Immature natural killer cell (primary cell): ENCODE results near the gene DGKG. TPM values are rescaled to one million over a fixed set of nuclear protein-coding genes. Genes with fewer than 3 reads are reported as not detected.

Experiments used
- DNase-seq, 3 donors: peaks; one replicate each; pipeline ENCODE4 v3.0.0; 2022; ENCODE audit warnings: mixed read lengths in 1 of 3
- H3K27ac Mint-ChIP-seq, 6 donors: one replicate each; pipeline ENCODE4 v1.8.0; 2020; ENCODE audit warnings: mixed read lengths in 6 of 6, mild to moderate bottlenecking in 5 of 6, inconsistent platforms in 4 of 6, moderate library complexity in 3 of 6
- H3K27me3 Mint-ChIP-seq, 3 donors: one replicate each; pipeline ENCODE4 v1.8.0; 2020 to 2021; ENCODE audit warnings: low read depth in 3 of 3, mild to moderate bottlenecking in 3 of 3, mixed read lengths in 3 of 3, moderate library complexity in 3 of 3, inconsistent platforms in 1 of 3
- H3K36me3 Mint-ChIP-seq, 3 donors: one replicate each; pipeline ENCODE4 v1.8.0; 2020; ENCODE audit warnings: mixed read lengths in 3 of 3, inconsistent platforms in 2 of 3, mild to moderate bottlenecking in 2 of 3
- H3K4me1 Mint-ChIP-seq, 2 donors: one replicate each; pipeline ENCODE4 v1.8.0; 2020; ENCODE audit warnings: inconsistent platforms in 2 of 2, mild to moderate bottlenecking in 2 of 2, mixed read lengths in 2 of 2, moderate library complexity in 1 of 2
- H3K4me3 Mint-ChIP-seq, 5 donors: one replicate each; pipeline ENCODE4 v1.8.0; 2020; ENCODE audit warnings: mild to moderate bottlenecking in 5 of 5, mixed read lengths in 5 of 5, inconsistent platforms in 3 of 5, moderate library complexity in 3 of 5
- H3K9me3 Mint-ChIP-seq, 6 donors: one replicate each; pipeline ENCODE4 v1.8.0; 2020; ENCODE audit warnings: mild to moderate bottlenecking in 6 of 6, mixed read lengths in 6 of 6, inconsistent platforms in 4 of 6, moderate library complexity in 3 of 6
- polyA plus RNA-seq, 3 donors: library from polyadenylated mRNA; unstranded; fragments of 300-500 nt; fragmentation: Illumina TruSeq; gene quantifications; one replicate each; pipeline ENCODE4 v1.2.3, GENCODE V29; 2021

DGKG gene
- polyA plus RNA-seq, 3 donors from 2014 or later, result 0.07 to 0.86 TPM; not detected in 1

- Mint-ChIP-seq H3K27me3 (peaks cover 9 to 36% (median 17%) of the 10 kb centered on the region in 3 donors), H3K4me3 (no peak overlapping the region), H3K4me1 (peaks cover 0 to 5% of the 10 kb centered on the region in 2 donors), H3K9me3 (no peaks in the 10 kb centered on the region), H3K27ac (no peak overlapping the region), H3K36me3 (no peaks in the 10 kb centered on the region)
- no peak for DNase-seq
Observed at GRCh38 chr3:186099178-186099577, 262.9 kb downstream of the DGKG start.

GRCh38 chr3:186098740-186099139 is 263.3 kb downstream of the DGKG start:
- H3K36me3 Mint-ChIP-seq, result no peaks in the 10 kb centered on the region
- H3K27ac Mint-ChIP-seq, result no peak overlapping the region
- H3K27me3 Mint-ChIP-seq, result peaks cover 9 to 33% (median 21%) of the 10 kb centered on the region in 3 donors
- DNase-seq, result no peak
- peaks cover 0 to 5% of the 10 kb centered on the region in 2 donors for H3K4me1 Mint-ChIP-seq
- no peaks in the 10 kb centered on the region for H3K9me3 Mint-ChIP-seq
- H3K4me3 Mint-ChIP-seq, result no peak overlapping the region

- Mint-ChIP-seq H3K27me3 (peaks cover 9 to 37% (median 24%) of the 10 kb centered on the region in 3 donors), H3K36me3 (no peaks in the 10 kb centered on the region), H3K9me3 (no peaks in the 10 kb centered on the region), H3K4me1 (peaks cover 0 to 5% of the 10 kb centered on the region in 2 donors), H3K27ac (no peak overlapping the region), H3K4me3 (peak overlapping the region in 1 of 5 donors; percentile 24)
- no peak for DNase-seq
Observed at GRCh38 chr3:186097663-186098451, 264.2 kb downstream of the DGKG start.

- H3K9me3 Mint-ChIP-seq, result no peaks in the 10 kb centered on the region
- H3K27ac Mint-ChIP-seq, result no peak overlapping the region
Observed at GRCh38 chr3:186097317-186097662, 264.7 kb downstream of the DGKG start.

More at GRCh38 chr3:186097317-186097662, 264.7 kb downstream of the DGKG start:
- peaks cover 9 to 37% (median 24%) of the 10 kb centered on the region in 3 donors for H3K27me3 Mint-ChIP-seq
- no peak overlapping the region for H3K4me3 Mint-ChIP-seq
- H3K4me1 Mint-ChIP-seq, result peaks cover 0 to 5% of the 10 kb centered on the region in 2 donors
- no peaks in the 10 kb centered on the region for H3K36me3 Mint-ChIP-seq
- DNase-seq, result no peak

Other genes with a start within 250 kb of the DGKG start
- under 1 TPM in 1 of 3 donors, not detected in 2; 0.37 TPM for gene CRYGS, start 182.1 kb upstream of the DGKG start, polyA plus RNA-seq
- gene TBCCD1, start 205.1 kb upstream of the DGKG start, polyA plus RNA-seq, result 10 to 100 TPM; 18.8 to 32.4 (median 21.6) TPM
- gene DNAJB11, start 208.5 kb upstream of the DGKG start, polyA plus RNA-seq, result 10 to 100 TPM; 61.3 to 89.6 (median 81.0) TPM